Measurements from ENCODE around the gene BLZF1.

- no peak for TF ChIP-seq CTCF (IDR thresholded peaks at IDR 0.05)
- TF ChIP-seq POLR2A (IDR thresholded peaks at IDR 0.05): no peak
These were observed 38.6 kb upstream of the BLZF1 start for GRCh38 chr1:169329383-169329782.

Measured in esophagus squamous epithelium (tissue), 4 donors.